CD4-positive, alpha-beta T cell treated with Interleukin-12 subunit alpha and Interleukin-12 subunit beta, for 1 hour (primary cell): Measurements from ENCODE around the gene PRUNE2.

Experiments
- DNase-seq: peaks from one replicate; pipeline ENCODE4 v3.0.0-alpha.2; 2020

Gene PRUNE2

GRCh38 chr9:76619640-76620039, 286.3 kb downstream of the PRUNE2 start:
- DNase-seq, result no peak

GRCh38 chr9:76619197-76619596, 286.7 kb downstream of the PRUNE2 start:
- no peak for DNase-seq

DNA sequence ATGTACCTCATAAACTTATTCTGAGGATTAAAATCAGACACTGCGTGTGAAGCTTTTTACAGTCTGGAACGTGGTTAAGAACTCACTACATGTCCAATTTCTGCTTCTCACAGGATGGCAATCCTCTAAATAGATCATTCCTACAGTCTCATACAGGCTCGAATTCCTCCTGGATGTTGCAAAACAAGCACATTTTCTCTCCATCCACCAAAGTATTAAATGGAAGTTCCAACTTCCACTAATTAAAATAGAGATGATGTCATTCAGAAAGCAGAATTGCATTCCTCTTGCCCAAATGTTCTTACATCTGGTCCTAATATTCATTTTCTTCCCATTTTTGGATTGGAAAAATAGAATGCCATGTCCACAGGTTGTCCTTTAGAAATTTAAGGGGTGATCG, 287.2 kb downstream of the PRUNE2 start:
- DNase-seq, result no peak

DNA sequence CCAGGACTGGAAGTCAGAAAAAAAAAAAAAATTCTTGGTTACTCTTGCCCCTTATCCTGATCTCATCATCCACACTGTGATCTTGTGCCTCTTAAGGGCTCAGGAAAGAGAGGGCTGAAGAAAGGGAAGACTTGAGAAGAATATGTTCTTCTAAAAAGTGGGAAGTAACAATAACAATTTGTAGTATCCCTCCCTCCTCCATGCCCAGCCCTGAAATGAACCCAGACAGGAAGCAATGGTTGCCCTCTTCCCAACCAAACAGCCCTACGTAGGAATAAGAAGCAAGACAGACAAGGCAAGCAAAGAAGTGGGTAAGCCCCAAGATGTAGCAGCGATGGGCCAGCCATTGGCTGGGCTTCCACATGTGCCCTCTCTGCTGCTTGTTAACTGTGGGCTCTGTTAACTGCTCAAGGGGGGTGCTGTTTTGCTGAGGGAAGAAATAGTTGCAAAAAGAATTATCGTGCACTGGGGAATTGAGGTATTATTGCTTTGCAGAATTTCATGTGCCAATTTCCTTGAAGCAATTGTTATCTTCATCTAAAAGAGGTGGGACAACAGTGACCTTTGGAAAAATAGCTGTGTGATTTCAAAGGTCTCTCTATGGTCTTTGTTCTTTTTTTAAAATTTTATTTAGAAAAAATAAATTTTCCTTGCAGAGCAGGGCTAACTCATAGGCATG, 288.3 kb downstream of the PRUNE2 start:
- DNase-seq, result no peak

DNA sequence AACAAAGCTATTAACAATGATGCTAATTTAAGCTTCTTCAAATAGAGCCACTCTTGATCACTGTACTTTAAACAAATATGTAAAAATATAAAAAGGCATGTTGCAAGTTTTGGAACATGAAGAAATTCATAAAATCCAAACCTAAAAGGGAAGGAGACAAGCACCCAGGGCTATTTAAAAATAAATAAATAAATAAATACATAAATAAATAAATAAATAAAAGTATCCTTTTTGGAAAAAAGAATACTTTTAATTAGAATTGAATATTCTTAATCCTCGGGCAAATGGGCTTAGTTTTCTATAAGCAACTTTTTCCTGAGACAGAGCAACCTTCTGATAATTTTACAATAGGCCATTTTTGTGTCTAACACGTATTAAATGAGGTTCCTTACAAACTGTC, 289.1 kb downstream of the PRUNE2 start:
- DNase-seq, result no peak

- DNase-seq, result no peak
These were observed 290.7 kb downstream of the PRUNE2 start for GRCh38 chr9:76615177-76615603.

- DNase-seq, result no peak
These were observed 291.9 kb downstream of the PRUNE2 start for GRCh38 chr9:76613974-76614373.

DNA sequence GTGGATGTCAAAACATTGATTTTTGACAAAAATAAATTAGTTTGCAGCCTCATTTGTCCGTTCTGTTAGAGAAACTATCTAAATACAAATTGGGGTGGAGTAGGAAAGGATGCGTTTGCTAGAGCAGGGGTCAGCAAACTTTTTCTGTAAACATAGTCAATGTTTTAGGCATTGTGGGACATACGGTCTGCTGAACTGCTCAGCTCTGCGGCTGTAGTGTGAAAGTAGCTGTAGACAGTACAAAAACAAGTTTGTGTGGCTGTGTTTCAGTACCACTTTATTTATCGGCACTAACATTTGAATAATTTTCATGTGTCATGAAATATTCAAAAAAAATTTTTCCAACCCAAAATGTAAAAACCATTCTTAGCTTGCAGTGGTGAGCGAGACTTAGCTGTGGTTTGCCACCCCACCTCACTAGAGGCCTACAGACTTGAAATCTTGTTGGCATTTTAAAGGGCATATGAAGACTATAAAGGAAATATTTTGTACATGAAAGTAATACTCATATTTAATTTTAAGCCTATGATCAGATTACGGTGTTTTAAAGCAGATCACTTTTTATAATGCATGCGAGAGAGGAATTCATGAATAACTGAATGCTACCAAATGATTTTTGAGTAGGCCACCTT, 292.6 kb downstream of the PRUNE2 start:
- DNase-seq, result no peak

- DNase-seq, result no peak
These were observed 295.9 kb downstream of the PRUNE2 start for GRCh38 chr9:76610011-76610352.

DNA sequence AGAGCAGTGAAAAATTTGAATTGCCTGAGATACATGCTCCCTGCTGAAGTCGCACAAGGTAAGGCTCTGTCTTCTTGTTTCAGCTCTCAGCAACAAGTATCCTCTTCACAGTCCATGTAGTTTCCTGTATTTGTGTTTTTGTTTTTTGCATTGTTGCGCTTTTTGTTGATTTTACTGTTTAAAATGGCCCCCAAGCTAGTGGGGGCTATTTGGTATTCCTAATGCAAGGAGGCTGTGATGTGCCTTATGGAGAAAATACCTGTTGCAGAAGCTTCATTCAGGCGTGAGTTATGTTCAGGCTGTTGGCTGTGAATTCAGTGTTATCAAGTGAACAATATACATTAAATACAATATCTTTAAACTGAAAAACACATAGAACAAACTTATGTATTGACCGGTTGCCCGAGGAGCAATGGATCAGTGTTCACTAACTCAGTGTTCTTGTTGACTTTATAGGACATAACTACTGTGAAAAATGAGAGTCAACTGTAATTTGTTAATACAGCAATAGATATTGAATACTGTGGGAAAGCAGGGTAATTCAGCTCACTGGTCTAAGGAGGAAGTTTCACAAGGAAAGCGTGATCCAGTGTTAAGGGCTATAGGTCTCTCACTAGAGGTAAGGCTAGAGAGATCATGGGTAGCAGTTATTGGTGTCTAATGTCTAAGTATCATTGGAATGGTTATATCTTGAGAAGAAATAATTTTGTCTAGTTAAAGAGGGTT, 296.5 kb downstream of the PRUNE2 start:
- no peak for DNase-seq

- DNase-seq, result no peak
These were observed 297.2 kb downstream of the PRUNE2 start for GRCh38 chr9:76608575-76609273.

DNA sequence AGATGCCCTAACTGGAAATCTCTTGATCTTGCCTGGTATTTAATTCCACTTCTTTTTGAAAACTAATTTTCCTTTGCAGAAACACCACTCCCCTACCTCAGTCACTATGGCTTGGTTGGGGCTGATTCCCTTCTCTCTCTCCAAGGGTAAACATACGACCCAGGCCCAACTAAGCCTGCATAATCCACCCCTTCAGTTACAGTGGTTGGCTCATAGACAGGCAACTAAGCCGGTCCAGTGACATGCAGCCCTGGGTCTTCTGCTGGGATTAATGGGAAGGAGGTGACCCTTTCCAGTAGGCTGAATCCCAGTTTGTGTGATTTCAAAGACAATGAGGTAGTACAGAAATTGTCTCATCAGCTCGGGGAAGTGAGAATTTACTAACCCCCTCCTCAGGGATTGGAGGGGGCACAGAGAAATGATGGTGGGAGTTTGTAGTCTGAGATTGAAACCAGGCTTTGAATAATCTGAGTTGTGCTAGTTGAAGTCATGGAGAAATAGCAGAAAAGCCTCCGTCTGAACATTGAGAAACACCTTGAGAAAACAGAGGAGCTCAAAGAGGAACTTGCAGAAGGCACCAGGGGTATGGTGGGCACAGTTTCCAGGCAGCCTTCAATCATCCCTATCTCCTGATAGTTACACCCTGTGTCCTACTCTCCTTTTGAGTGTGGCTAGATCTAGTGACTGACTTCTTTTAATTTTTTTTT, 298.0 kb downstream of the PRUNE2 start:
- DNase-seq, result no peak

DNA sequence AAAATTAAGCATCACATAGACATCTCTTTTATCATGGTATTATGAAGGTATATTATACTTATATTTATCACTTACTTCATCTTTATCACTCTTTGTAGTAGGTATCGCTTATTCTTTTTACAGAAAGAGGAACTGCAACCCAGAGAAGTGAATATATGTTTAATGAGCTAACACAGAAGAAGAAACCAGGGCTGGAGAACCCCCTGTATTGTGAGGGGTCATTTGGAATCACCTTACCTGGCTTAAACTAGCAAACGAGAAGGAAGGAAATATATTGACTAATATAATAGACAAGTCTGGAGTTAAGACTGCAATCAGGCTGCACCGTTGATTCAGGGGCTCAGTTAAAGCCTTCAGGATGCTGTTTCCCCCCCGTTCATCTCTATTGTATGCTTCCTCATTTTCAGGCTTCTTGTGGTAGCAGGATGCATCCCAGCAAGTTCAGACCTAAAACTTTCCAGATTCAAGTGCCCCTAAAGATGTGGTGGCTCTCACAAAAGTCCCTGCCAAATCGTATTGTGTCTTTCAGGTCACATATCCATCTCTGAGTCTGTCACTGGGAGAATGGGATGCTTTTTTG, 300.5 kb downstream of the PRUNE2 start:
- DNase-seq, result no peak

GRCh38 chr9:76603931-76604570, 301.9 kb downstream of the PRUNE2 start:
- no peak for DNase-seq

DNA sequence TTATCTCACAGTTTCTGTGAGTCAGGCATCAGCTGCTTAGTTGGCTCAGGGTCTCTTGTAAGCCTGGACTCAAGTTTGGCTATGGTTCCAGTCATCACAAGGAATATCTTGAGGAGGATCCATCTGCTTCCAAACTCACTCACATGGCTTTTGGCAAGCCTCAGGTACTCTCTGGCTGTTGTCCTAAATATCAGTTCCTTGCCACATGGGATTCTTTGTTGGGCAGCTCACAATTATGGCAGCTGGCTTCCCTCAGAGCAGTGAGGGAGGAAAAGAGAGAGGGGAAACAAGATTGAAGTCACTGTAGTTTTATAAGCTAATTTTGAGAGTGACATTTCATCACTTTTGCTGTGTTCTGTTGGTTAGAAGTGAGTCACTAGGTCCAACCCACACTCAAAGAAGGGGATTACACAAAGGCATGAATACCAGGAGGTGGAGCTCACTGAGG, 302.4 kb downstream of the PRUNE2 start:
- DNase-seq, result no peak

DNA sequence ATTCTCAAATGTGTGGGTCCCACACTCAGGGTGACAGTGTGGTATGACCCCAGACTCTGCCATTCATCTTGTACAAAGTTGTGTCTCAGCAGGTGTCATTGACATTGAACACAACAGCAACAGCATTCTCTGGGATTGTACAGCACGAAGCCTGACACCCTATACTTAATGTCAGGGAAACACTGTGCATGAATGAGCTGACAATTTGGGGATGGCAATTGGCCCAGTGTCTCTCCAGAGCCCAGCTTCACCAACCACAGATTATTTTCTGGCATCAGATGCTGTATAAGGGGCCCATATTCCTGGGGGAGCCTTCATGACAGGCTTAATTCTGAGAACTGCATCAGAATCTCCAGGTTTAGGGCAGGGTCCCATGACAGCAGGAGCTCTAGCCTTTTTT, 303.7 kb downstream of the PRUNE2 start:
- no peak for DNase-seq

DNA sequence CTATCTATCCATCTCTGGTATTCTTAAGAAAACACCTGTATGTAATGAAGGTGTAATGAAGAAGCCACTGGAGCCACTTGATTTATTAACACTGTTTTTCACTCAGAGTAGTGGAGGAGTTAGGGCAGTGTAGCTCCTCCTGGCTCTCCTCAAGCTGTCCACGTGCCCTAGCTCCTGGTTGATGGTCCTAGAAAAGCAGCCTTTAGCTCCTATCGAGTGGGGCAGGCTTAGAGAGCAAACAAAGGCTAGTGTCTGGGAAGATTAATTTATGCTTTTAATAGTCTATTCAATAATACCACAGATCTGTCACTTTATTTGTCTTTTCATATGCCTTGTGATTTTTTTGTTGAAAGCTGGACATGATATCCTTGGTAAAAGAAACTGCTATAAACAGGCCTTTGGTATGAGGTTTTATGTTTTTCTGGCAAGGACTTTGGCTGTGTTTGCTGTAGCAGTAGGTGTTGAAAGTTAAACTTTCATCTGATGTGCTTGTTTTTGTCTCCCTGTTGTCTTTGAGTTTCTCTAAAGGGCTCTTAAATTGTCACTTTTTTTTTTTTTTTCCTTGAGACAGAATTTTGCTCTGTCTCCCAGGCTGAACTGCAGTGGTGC, 305.8 kb downstream of the PRUNE2 start:
- no peak for DNase-seq

DNA sequence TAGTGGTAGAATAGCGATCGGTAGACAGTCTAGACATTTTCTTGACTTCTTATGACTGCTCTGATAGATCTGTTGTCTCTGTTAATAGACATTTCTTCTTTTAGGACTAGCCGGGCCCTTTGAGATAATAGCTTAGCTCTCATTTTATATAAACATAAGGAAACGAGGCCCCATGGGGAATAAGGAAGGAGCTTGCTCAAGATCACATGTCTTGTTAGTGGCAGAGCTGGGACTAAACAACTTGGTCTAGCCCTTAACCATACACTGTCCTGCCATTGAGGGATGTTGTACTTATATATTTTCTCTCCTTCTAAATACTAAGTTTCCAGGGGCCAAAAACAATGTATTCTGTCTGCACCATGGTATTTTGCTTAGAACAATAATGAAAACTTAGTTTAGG, 306.9 kb downstream of the PRUNE2 start:
- no peak for DNase-seq

DNA sequence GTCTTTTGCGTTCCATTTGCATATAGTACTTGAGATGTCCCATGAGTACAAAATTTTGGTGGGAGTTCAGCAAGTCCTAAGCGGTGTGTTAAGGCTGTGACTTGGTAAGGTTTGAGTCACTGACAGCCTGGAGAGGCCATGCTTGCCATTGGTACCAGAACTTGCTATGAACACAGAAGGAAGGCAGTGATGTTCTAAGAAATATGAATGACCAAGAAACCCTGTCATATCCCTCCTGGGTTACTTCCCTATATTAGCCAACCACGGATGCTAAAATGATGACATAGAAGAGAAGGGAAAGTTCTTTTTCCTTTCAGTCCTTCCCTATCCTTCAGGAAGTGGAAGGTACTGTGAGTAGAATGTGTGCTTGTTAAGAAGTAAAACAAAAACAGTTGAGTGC, 310.3 kb downstream of the PRUNE2 start:
- no peak for DNase-seq

GRCh38 chr9:76594764-76595424, 311.0 kb downstream of the PRUNE2 start:
- DNase-seq, result no peak
